Neural progenitor cell (in vitro differentiated cells): ENCODE measurements around the gene STON2.

Experiments used
- CTCF ChIP-seq: fragments of 200-600 bp; sonication (generic); IDR thresholded peaks from 2 replicates; pipeline ENCODE4 v1.5.1; 2017; ENCODE audit warnings: antibody characterized with exemption, mild to moderate bottlenecking
- EZH2 ChIP-seq: fragments of 200-600 bp; sonication (generic); IDR thresholded peaks from 2 replicates; pipeline ENCODE4 v1.6.1; 2017; ENCODE audit warnings: antibody characterized with exemption, mild to moderate bottlenecking, moderate library complexity
- EZH2phosphoT487 ChIP-seq: fragments of 200-600 bp; sonication (generic); IDR thresholded peaks from 2 replicates; pipeline ENCODE4 v1.6.1; 2017; ENCODE audit warnings: antibody characterized with exemption

- no peak for TF ChIP-seq CTCF
- TF ChIP-seq EZH2 = no peak
- TF ChIP-seq EZH2phosphoT487 = no peak
These were observed 23.4 kb upstream of the STON2 start for GRCh38 chr14:81423504-81423903.
